ENCODE data around the gene CCR1.
"Not testable (repeated sequence)": the region's sequence is repeated elsewhere in the genome, so short reads cannot be mapped to it uniquely, and the experiment has no call there.

The CCR1 gene

GRCh38 chr3:46163556-46164041 lies 44.5 kb downstream of the CCR1 start:
- DNase-seq, result no peak

- no peak for DNase-seq
These were observed 45.0 kb downstream of the CCR1 start for GRCh38 chr3:46162975-46163555.

GRCh38 chr3:46157685-46158084 lies 50.4 kb downstream of the CCR1 start:
- DNase-seq, result not testable (repeated sequence)

GRCh38 chr3:46154311-46154710 lies 53.8 kb downstream of the CCR1 start:
- DNase-seq, result no peak
